PC-3 (cell line): Measurements from ENCODE around the gene DAPL1. TPM values are rescaled to one million over a fixed set of nuclear protein-coding genes. Genes with fewer than 3 reads are reported as not detected.

Experiments used
- ATAC-seq: fragments of 200-7000 bp; cut with Tn5 transposase; 2 replicates; pipeline ENCODE4 v1.9.1; 2020; ENCODE audit warnings: mild to moderate bottlenecking, moderate library complexity
- BruUV-seq: library from RNA; stranded (reverse); fragments of 400-500 nt; replicated peaks from 2 replicates; lab custom pipeline; 2021; lab: Mats Ljungman, UMichigan
- CTCF ChIA-PET: fragments of 300-600 bp; sonication (Branson Sonifier 250); formaldehyde crosslinking; loops from one replicate; lab custom pipeline; 2022; ENCODE audit warnings: antibody characterized with exemption; lab: Charles Lee
- POLR2A ChIA-PET: fragments of 300-600 bp; sonication (Branson Sonifier 250); formaldehyde crosslinking; loops from one replicate; lab custom pipeline; 2022; ENCODE audit warnings: antibody characterized with exemption; ENCODE audit not compliant: unreplicated experiment; lab: Charles Lee
- DNase-seq: peaks from one replicate; pipeline ENCODE4 v3.0.0-alpha.2; 2015
- H2AFZ ChIP-seq: fragments of 300-600 bp; sonication (generic); 2 replicates; pipeline ENCODE4 v1.6.0; 2016; ENCODE audit warnings: antibody characterized with exemption, low read length
- H3F3A ChIP-seq: fragments of 300-600 bp; sonication (generic); one replicate; pipeline ENCODE4 v1.6.0; 2017; ENCODE audit warnings: antibody characterized with exemption, low read length, control low read depth, mild to moderate bottlenecking; ENCODE audit not compliant: unreplicated experiment
- H3K27ac ChIP-seq: fragments of 300-600 bp; sonication (generic); 2 replicates; pipeline ENCODE4 v1.5.1; 2016; ENCODE audit warnings: mild to moderate bottlenecking, low read length
- H3K27me3 ChIP-seq: fragments of 300-600 bp; sonication (generic); 2 replicates; pipeline ENCODE4 v1.6.1; 2016; ENCODE audit warnings: low read length, mixed read lengths
- H3K36me3 ChIP-seq: fragments of 300-600 bp; sonication (generic); 2 replicates; pipeline ENCODE4 v1.6.1; 2016; ENCODE audit warnings: low read depth, mixed run types, low read length, mixed read lengths
- H3K4me1 ChIP-seq: fragments of 300-600 bp; sonication (generic); 2 replicates; pipeline ENCODE4 v1.5.1; 2016; ENCODE audit warnings: low read length; ENCODE audit not compliant: insufficient read depth
- H3K4me2 ChIP-seq: fragments of 300-600 bp; sonication (generic); 2 replicates; pipeline ENCODE4 v1.6.0; 2016; ENCODE audit warnings: low read length
- H3K4me3 ChIP-seq: fragments of 300-600 bp; sonication (generic); 2 replicates; pipeline ENCODE4 v1.5.1; 2016; ENCODE audit warnings: mild to moderate bottlenecking, low read length, mixed read lengths
- H3K79me2 ChIP-seq: fragments of 300-600 bp; sonication (generic); 2 replicates; pipeline ENCODE4 v1.6.1; 2017; ENCODE audit warnings: low read length, mixed read lengths
- H3K9ac ChIP-seq: fragments of 300-600 bp; sonication (generic); 2 replicates; pipeline ENCODE4 v1.6.0; 2016; ENCODE audit warnings: mild to moderate bottlenecking, low read length
- H3K9me2 ChIP-seq: fragments of 300-600 bp; sonication (generic); replicated peaks from 2 replicates; pipeline ENCODE4 v1.6.1; 2016; ENCODE audit warnings: mixed run types, low read length, mixed read lengths
- H3K9me3 ChIP-seq: fragments of 300-600 bp; sonication (generic); 2 replicates; pipeline ENCODE4 v1.6.1; 2016; ENCODE audit warnings: low read length, mixed read lengths
- H4K20me1 ChIP-seq: fragments of 300-600 bp; sonication (generic); 2 replicates; pipeline ENCODE4 v1.6.1; 2016; ENCODE audit warnings: low read length, mixed read lengths
- EZH2 ChIP-seq: fragments of 300-600 bp; sonication (generic); IDR thresholded peaks from one replicate; pipeline ENCODE4 v1.6.1; 2017; ENCODE audit warnings: antibody characterized with exemption, mild to moderate bottlenecking, low read length; ENCODE audit not compliant: unreplicated experiment
- EZH2phosphoT487 ChIP-seq: fragments of 300-600 bp; sonication (generic); IDR thresholded peaks from 2 replicates; pipeline ENCODE4 v1.6.1; 2018; ENCODE audit warnings: mild to moderate bottlenecking, antibody characterized with exemption, low read length, borderline replicate concordance
- intact Hi-C: fragments of 100-400 bp; cut with micrococcal nuclease; formaldehyde crosslinking; loops from 2 replicates; pipeline ENCODE4 v1.9.0; 2023
- total RNA-seq: library from RNA; depleted of rRNA; stranded (reverse); fragments of >200 nt; gene quantifications from 2 replicates; pipeline ENCODE4 v1.2.3, GENCODE V29; 2014
- TF ChIP-seq, protein P1 (sequence below): fragments of 300-600 bp; sonication (generic); conservative IDR thresholded peaks from 2 replicates; pipeline ENCODE4 v1.5.1; 2017; ENCODE audit warnings: antibody characterized with exemption, low read depth, mild to moderate bottlenecking, low read length

The DAPL1 gene
- total RNA-seq, 1 experiment from 2014 or later: not detected

DNA sequence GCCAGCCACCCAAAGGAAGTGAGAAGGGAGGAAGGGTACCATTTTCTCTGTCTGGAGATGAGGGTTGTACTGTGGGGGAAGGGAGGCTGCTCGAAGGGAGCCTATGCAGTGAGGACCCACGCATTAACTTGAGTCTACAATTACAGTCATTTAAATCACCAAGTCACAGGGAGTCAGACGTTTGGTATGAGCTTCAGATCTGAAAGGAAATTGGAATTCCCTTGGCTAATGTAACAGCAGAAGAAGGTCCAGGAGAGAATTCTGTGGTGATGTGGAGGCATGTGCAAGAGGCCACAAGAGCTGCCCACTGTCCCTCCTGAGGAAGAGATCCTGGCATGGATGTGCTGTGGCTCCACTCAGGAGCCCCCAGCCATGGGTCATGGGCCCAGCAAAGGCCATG lies 22.5 kb downstream of the DAPL1 start:
- Histone ChIP-seq H3K4me1 (no peaks in the 10 kb centered on the region), H3K27ac (no peak overlapping the region), H3K79me2 (no peaks in the 10 kb centered on the region), H3K9ac (no peak overlapping the region), H3F3A (no peaks in the 10 kb centered on the region), H3K27me3 (peaks cover 31% of the 10 kb centered on the region; the same call in 1 of the 2 replicates), H3K4me3 (no peak overlapping the region), H2AFZ (no peak overlapping the region), H4K20me1 (no peaks in the 10 kb centered on the region), H3K36me3 (no peaks in the 10 kb centered on the region), H3K4me2 (no peak overlapping the region), H3K9me2 (no peaks in the 10 kb centered on the region), H3K9me3 (no peaks in the 10 kb centered on the region)
- intact Hi-C loops: no loop called here
- TF ChIP-seq EZH2phosphoT487: no peak
- TF ChIP-seq, protein P1, sequence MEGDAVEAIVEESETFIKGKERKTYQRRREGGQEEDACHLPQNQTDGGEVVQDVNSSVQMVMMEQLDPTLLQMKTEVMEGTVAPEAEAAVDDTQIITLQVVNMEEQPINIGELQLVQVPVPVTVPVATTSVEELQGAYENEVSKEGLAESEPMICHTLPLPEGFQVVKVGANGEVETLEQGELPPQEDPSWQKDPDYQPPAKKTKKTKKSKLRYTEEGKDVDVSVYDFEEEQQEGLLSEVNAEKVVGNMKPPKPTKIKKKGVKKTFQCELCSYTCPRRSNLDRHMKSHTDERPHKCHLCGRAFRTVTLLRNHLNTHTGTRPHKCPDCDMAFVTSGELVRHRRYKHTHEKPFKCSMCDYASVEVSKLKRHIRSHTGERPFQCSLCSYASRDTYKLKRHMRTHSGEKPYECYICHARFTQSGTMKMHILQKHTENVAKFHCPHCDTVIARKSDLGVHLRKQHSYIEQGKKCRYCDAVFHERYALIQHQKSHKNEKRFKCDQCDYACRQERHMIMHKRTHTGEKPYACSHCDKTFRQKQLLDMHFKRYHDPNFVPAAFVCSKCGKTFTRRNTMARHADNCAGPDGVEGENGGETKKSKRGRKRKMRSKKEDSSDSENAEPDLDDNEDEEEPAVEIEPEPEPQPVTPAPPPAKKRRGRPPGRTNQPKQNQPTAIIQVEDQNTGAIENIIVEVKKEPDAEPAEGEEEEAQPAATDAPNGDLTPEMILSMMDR: no peak
- TF ChIP-seq EZH2: no peak
- ChIA-PET POLR2A (no interaction called here), CTCF (no interaction called here)
- DNase-seq (no peak), ATAC-seq (no peak)
- no TSS peak for BruUV-seq

DNA sequence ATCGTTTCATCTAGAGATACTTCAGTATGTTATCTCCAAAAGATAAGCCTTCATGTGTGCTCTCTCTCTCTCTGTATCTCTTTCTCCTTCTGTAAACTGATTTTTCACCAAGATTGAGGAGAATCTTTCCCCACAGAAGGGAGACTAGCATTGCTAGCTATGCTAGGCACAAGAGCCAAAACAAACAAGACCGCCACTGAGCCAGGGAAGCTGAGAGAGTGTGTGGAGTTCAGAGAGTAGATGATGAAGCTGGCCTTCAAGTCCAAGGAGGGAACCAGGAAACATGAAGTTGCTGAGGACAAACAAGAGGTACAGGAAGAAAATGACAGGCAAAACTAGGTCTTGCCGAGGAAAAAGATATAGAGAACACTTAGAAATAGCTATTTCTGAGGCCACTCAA lies 23.4 kb downstream of the DAPL1 start:
- CTCF ChIA-PET: no interaction called here

DNA sequence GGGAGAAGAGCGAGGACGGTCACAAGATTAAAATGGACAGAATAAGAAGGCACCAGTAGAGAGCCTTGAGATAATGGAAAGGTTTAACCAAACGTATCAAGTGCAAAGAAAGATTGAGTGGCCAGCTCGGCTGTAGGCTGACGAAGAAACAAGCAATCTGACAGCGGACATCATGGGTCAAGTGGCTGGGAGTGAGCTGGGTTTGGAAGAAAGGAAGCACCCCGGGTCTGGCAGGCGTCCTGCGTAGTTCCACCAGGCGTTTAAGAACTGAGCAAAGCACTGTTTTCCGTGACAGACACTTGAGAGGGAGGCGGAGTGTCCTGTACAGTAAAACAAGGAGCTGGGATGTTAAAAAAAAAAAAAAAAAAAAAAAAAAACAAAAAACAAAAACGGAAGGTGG lies 27.1 kb downstream of the DAPL1 start:
- H3K4me3 ChIP-seq: no peak overlapping the region
- H4K20me1 ChIP-seq: no peaks in the 10 kb centered on the region
- no peaks in the 10 kb centered on the region for H3F3A ChIP-seq
- CTCF ChIA-PET: no interaction called here
- intact Hi-C loops: no loop called here
- no peaks in the 10 kb centered on the region for H3K79me2 ChIP-seq
- no peak overlapping the region for H3K27ac ChIP-seq
- no peak for ATAC-seq
- no peaks in the 10 kb centered on the region for H3K9me3 ChIP-seq
- no peak overlapping the region for H3K4me2 ChIP-seq
- H3K9ac ChIP-seq: no peak overlapping the region
- H3K4me1 ChIP-seq: no peaks in the 10 kb centered on the region
- DNase-seq: no peak
- H3K27me3 ChIP-seq: peaks cover 23% of the 10 kb centered on the region; the same call in 1 of the 2 replicates
- no peak overlapping the region for H2AFZ ChIP-seq
- no TSS peak for BruUV-seq
- H3K36me3 ChIP-seq: no peaks in the 10 kb centered on the region
- POLR2A ChIA-PET: no interaction called here
- TF ChIP-seq EZH2 (no peak), EZH2phosphoT487 (no peak)
- TF ChIP-seq, protein P1: no peak
- H3K9me2 ChIP-seq: no peaks in the 10 kb centered on the region

More for the DNA sequence above, 23.4 kb downstream of the DAPL1 start:
- Histone ChIP-seq H3K4me3 (no peak overlapping the region), H3K9me3 (no peaks in the 10 kb centered on the region), H3F3A (no peaks in the 10 kb centered on the region), H2AFZ (no peak overlapping the region), H3K9ac (no peak overlapping the region), H3K79me2 (no peaks in the 10 kb centered on the region), H4K20me1 (no peaks in the 10 kb centered on the region), H3K4me2 (no peak overlapping the region), H3K27me3 (peaks cover 25% of the 10 kb centered on the region; the same call in 1 of the 2 replicates), H3K27ac (no peak overlapping the region), H3K36me3 (no peaks in the 10 kb centered on the region), H3K9me2 (no peaks in the 10 kb centered on the region), H3K4me1 (no peaks in the 10 kb centered on the region)
- TF ChIP-seq EZH2: no peak
- TF ChIP-seq, protein P1: no peak
- no peak for TF ChIP-seq EZH2phosphoT487
- intact Hi-C loops: no loop called here
- no TSS peak for BruUV-seq
- POLR2A ChIA-PET: no interaction called here
- ATAC-seq: no peak
- no peak for DNase-seq
